ENCODE results near the gene CLEC10A.

Gene CLEC10A

GRCh38 chr17:7060165-7060891 lies 19.7 kb downstream of the CLEC10A start (continued):
- TF ChIP-seq ZFP37 (tag by site-specific recombination; IDR thresholded peaks at IDR 0.05) (0 out of 2 replicates have a peak, but pooled peaks have one; percentile 31), CTCF (tag by site-specific recombination; IDR thresholded peaks at IDR 0.05) (no peak), ZNF362 (tag by site-specific recombination; IDR thresholded peaks at IDR 0.05) (0 out of 2 replicates have a peak, but pooled peaks have one; percentile 51), BCL6B (tag by site-specific recombination; IDR thresholded peaks at IDR 0.05) (no peak), ZNF692 (tag by site-specific recombination; IDR thresholded peaks at IDR 0.05) (peak; percentile 70; the same call in 1 of the 2 replicates), ZNF248 (tag by site-specific recombination; IDR thresholded peaks at IDR 0.05) (no peak), ZBTB48 (tag by site-specific recombination; IDR thresholded peaks at IDR 0.05) (no peak), ZBTB17 (tag by site-specific recombination; IDR thresholded peaks at IDR 0.05) (0 out of 2 replicates have a peak, but pooled peaks have one; percentile 21), ZEB2 (tag by site-specific recombination; IDR thresholded peaks at IDR 0.05) (0 out of 2 replicates have a peak, but pooled peaks have one; percentile 34), AEBP2 (tag by site-specific recombination; IDR thresholded peaks at IDR 0.05; ENCODE audit: borderline replicate concordance) (no peak), KLF10 (tag by site-specific recombination; IDR thresholded peaks at IDR 0.05) (0 out of 2 replicates have a peak, but pooled peaks have one; percentile 33), MEIS1 (CRISPR knock-in tag; IDR thresholded peaks at IDR 0.05; ENCODE audit: borderline replicate concordance) (no peak), ZNF202 (tag by site-specific recombination; IDR thresholded peaks at IDR 0.05; ENCODE audit: borderline replicate concordance) (no peak), ZNF639 (tag by site-specific recombination; IDR thresholded peaks at IDR 0.05) (peak; percentile 36; the same call in 1 of the 2 replicates), ZNF585B (tag by site-specific recombination; IDR thresholded peaks at IDR 0.05) (no peak), ZSCAN30 (tag by site-specific recombination; IDR thresholded peaks at IDR 0.05) (no peak), OSR2 (tag by site-specific recombination; IDR thresholded peaks at IDR 0.05) (peak; percentile 54), INSM2 (tag by site-specific recombination; IDR thresholded peaks at IDR 0.05) (0 out of 2 replicates have a peak, but pooled peaks have one; percentile 24), TSHZ1 (tag by site-specific recombination; IDR thresholded peaks at IDR 0.05; ENCODE audit: borderline replicate concordance) (0 out of 2 replicates have a peak, but pooled peaks have one; percentile 13), BCL11A (tag by site-specific recombination; IDR thresholded peaks at IDR 0.05; ENCODE audit: low read depth) (0 out of 2 replicates have a peak, but pooled peaks have one; percentile 40), ZNF169 (tag by site-specific recombination; IDR thresholded peaks at IDR 0.05) (no peak), ZNF335 (tag by site-specific recombination; conservative IDR thresholded peaks at IDR 0.05) (peak; percentile 60)

All from HEK293 (cell line).